Measurements from ENCODE around the gene PTAFR.

PTAFR gene

GRCh38 chr1:28157894-28158293 lies 18.6 kb downstream of the PTAFR start:
- DNase-seq (ENCODE audit: low read depth) = no peak
- no peak overlapping the region for H3K4me3 ChIP-seq (ENCODE audit: low read depth, low read length)
- in situ Hi-C loops (cut with HindIII; ENCODE audit: low sequenced_read_pairs) = no loop called here
- TF ChIP-seq CTCF (IDR thresholded peaks at IDR 0.05; ENCODE audit: low read depth, low read length, missing control alignments) = no peak

GRCh38 chr1:28156821-28157220 lies 19.7 kb downstream of the PTAFR start:
- H3K4me3 ChIP-seq (ENCODE audit: low read depth, low read length) = no peak overlapping the region
- no peak for DNase-seq (ENCODE audit: low read depth)
- TF ChIP-seq CTCF (IDR thresholded peaks at IDR 0.05; ENCODE audit: low read depth, low read length, missing control alignments) = no peak
- in situ Hi-C loops (cut with HindIII; ENCODE audit: low sequenced_read_pairs) = no loop called here

GRCh38 chr1:28155628-28156027 lies 20.9 kb downstream of the PTAFR start:
- no peak for TF ChIP-seq CTCF (IDR thresholded peaks at IDR 0.05; ENCODE audit: low read depth, low read length, missing control alignments)
- DNase-seq (ENCODE audit: low read depth) = no peak
- in situ Hi-C loops (cut with HindIII; ENCODE audit: low sequenced_read_pairs) = no loop called here
- H3K4me3 ChIP-seq (ENCODE audit: low read depth, low read length) = no peak overlapping the region

- no peak for DNase-seq (ENCODE audit: low read depth)
- in situ Hi-C loops (cut with HindIII; ENCODE audit: low sequenced_read_pairs) = no loop called here
- TF ChIP-seq CTCF (IDR thresholded peaks at IDR 0.05; ENCODE audit: low read depth, low read length, missing control alignments) = no peak
These were observed 22.4 kb downstream of the PTAFR start for GRCh38 chr1:28154078-28154594.

GRCh38 chr1:28150125-28150780 lies 26.2 kb downstream of the PTAFR start:
- no peak for TF ChIP-seq CTCF (IDR thresholded peaks at IDR 0.05; ENCODE audit: low read depth, low read length, missing control alignments)
- no peak for DNase-seq (ENCODE audit: low read depth)
- in situ Hi-C loops (cut with HindIII; ENCODE audit: low sequenced_read_pairs) = no loop called here
- no peak overlapping the region for H3K4me3 ChIP-seq (ENCODE audit: low read depth, low read length)

More at GRCh38 chr1:28154078-28154594, 22.4 kb downstream of the PTAFR start:
- no peak overlapping the region for H3K4me3 ChIP-seq (ENCODE audit: low read depth, low read length)

- no peak overlapping the region for H3K4me3 ChIP-seq (ENCODE audit: low read depth, low read length)
- no peak for TF ChIP-seq CTCF (IDR thresholded peaks at IDR 0.05; ENCODE audit: low read depth, low read length, missing control alignments)
- DNase-seq (ENCODE audit: low read depth) = no peak
- in situ Hi-C loops (cut with HindIII; ENCODE audit: low sequenced_read_pairs) = no loop called here
These were observed 27.7 kb downstream of the PTAFR start for GRCh38 chr1:28148880-28149195.
